GM19324 (cell line): ENCODE results near the gene SYNGR3.
"Not testable (repeated sequence)": the region's sequence is repeated elsewhere in the genome, so short reads cannot be mapped to it uniquely, and the experiment has no call there.

Experiments
- ATAC-seq: cut with Tn5 transposase; IDR thresholded peaks from one replicate; pipeline ENCODE4 v1.9.1; 2021; ENCODE audit warnings: mild to moderate bottlenecking, moderate library complexity; ENCODE audit not compliant: unreplicated experiment, low FRiP score

Gene SYNGR3, protein sequence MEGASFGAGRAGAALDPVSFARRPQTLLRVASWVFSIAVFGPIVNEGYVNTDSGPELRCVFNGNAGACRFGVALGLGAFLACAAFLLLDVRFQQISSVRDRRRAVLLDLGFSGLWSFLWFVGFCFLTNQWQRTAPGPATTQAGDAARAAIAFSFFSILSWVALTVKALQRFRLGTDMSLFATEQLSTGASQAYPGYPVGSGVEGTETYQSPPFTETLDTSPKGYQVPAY

DNA sequence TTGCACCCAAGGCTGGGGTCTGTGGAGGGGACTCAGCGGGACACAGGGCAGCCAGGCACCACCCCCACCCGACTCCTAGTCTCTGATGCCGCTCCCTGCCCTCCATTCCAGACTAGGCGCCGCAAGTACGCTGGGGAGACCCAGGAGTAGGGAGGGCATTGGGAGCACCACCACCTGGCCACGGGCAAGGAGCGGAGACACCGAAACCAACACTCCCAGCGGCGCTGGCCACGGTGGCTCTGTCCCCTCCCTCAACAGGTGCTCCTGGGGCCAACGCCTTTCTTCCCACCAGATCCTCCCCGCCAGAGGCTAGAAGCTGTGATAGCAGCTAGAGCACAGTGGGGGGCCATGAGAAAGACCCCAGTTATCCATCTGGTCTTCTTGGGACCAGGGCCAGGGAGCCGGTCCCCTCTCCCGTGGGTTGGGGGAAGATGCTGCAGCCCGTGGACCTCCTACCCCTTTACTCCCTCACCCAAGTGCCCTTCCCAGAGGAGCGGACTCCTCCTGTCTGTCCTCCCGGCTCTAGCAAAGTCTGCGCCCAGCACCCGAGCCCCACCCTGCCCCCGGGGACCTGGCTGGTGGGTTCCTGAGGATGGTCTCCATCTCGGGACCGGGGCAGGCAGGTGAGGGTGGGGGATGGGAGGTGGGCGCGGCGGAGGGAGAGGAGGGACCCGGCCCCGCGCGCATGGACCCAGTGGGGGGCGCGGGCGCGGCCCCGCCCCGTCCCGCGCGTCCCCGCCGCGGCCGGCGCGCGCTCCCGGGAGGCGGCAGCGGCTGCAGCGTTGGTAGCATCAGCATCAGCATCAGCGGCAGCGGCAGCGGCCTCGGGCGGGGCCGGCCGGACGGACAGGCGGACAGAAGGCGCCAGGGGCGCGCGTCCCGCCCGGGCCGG, at the start of gene SYNGR3:
TSS of gene SYNGR3 (plus strand) at position 762 of the 892 bp plus-strand sequence. CDS start 133 bp downstream, outside the sequence.
- no peak for ATAC-seq

DNA sequence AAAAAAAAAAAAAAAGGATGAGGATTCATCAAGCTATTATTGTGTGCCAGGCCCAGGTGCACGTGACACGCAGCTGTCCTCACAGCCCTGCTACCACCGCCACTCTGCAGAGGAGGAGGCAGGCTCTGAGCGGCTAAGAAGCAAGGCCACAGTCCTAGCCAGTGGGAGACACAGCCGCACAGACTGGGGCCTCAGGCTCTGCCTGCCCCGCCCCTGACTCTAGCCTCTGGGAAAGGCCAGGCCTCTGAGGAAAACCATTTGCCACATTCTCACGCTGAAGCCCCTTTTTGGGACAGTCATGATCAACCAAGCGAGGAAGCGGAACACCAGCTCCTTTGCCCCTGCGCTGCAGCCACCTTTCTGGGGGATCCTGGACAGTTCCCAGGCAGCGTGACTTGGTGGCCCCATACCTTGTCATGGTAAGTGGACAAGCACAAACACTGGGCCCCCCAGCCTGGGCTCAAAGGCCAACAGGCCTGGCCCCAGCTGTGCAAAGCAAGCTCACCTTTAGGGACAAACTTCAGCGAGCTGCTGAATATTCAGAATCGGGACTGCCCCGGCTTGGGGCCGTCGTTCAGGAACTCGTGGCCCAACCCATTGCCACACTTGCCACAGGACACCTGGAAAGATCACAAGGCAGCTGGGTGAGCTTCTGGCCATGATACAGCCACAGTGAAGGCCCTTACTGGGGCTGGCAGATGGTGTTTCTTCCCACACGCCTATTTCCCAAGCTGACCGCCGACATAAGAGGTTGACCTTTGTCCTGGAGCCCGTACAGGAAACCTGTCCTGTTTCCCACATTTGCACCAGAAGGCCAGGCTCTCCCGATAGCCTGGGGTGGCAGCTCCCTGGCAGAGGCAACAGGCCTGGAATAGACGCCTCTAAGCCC, 49.3 kb upstream of the SYNGR3 start:
- no peak for ATAC-seq

DNA sequence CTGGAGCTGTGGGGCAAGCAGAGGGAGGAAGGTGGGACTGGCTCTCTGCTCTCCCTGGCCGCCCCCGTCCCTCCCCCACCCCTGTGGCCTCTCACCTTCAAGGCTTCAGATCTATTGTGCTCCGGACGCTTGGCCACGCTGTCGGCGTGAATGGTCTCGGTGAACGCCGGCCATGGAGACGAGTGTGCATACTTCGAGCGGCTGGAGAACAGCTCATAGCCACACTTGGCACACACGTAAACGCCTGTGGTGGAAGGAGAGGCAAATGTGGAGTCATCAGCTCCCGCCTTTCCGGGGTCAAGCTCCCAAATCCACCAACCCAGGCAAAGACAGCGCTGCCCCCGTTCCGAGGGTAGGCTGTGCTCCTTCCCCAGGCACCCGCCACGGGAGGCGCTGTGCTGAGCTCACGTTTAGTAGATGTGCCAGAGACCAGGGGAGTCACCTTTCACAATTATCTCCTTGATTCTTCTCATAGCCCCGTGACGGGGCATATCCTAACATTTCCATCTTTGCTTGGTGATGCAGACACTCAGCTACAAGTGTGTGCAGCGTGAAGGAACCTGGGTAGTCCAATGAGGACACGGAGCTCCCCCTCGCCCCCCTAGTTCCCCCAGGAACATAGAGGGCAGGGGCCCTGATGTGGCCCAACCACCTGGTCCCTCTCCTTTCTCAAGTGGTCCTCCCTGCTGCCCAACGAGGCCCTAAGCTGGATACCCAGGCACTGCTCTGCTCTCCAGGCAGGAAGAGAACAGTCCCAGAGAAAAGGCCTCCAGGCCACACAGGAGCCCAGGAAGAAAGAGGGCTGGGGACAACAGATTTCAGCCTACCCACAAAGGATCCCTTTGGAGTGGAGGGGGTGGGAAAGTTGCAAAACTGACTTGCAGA, 48.4 kb upstream of the SYNGR3 start:
- ATAC-seq = no peak

DNA sequence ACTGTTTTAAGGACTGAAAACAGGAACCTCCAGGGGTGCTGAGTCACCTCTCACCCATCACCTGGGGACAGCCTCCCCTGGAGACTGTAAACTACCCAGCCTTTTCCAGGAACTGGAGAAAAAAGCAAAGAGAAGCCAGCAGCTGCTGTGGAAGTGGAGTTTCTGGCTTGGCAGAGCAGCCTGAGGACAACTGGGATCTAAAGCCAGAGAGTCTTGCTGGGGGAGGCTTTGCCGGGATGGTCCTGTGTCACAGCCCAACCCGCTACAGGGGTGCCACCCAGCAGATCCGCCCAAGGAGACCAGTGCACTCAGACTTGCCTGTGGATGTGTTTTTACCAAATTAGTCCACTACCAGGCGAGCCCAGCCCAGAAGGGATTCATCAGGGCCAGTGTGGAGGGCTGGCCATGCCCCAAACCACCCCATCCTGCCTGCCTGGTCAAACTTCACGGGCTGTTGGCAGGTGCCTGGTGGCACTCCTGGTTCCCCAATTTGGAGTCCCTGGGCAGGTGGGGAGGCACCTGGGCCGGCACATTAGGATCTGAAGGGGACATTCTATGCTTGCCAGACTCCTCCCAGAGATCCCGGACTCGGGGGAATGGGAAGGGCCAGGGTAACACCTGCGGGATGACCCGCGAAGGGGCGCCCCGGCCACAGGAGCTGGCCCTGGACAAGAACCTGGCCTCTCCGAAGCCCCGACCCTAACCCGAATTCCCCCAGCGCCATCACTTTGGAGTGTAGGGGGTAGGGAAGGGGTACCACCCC, 47.5 kb upstream of the SYNGR3 start:
- ATAC-seq = no peak

DNA sequence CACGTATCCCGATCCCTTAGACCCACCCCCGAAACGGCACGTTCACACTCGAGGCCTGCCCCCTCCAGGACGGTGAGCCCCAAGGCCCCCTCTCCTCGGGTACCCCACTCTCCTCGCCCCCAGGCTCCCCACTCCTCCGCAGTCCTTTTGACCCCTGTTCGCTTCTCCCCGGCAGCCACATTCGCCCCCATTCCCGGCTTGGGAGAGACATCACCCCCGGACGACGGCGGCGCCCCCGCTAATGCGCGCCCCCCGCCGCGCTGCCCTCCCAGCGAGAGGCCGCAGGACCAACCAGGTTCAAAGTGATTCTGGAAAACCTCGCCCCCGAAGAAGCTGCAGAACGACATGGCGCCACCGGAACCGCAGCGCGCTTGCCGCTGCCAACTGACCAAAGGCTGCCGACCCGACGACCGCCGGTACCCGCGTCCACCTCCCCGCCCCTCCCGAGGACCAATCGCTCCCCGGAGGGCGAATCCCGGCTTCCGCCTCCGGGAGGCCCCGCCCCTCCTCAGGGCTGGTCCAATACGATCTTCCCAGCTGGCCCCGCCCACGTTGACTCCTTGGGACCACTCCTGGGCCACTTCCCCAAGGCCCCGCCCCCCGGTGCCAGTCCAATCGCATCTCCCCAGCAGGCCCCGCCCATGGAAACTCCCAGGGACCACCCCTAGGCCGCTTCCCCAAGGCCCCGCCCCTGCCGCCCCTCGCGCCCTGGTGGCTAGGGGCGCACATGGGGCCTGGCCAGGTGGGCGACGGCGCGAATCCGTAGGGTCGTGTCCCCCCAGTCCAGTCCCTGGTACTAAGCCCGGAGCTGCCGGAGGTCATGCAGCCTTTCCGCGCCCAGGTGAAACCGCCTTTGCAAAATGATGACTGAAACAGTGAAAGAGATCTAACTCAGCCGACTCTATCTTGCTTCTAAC, 46.7 kb upstream of the SYNGR3 start, which contains the start of gene MSRB1:
TSS of gene MSRB1 (minus strand) at position 390 of the 917 bp plus-strand sequence. CDS start at position 347, 43 bp downstream.
- peak; percentile 89 for ATAC-seq

DNA sequence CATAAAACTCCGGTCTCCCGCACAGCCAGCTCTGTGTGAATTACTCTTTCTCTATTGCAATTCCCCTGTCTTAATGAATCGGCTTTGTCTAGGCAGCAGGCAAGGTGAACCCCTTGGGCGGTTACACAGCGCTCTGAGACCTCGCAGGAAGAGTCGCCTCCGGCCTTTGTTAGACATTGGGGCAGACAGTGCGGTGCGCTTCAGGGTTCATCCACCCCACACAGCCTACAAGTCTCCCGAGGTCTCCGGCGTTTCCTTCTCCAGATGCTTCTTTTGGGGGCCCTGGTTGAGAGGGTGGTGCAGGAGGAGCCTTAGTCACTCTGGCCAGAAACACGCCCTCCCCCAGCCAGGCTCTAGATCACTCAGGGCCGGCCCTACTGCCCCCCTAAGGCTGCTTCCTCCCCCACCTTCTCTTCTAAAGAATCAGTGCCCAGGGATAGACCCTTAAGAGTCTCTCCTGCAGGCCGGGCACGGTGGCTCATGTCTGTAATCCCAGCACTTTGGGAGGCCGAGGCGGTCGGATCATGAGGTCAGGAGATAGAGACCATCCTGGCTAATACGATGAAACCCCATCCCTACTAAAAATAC, 45.1 kb upstream of the SYNGR3 start:
- ATAC-seq = no peak

DNA sequence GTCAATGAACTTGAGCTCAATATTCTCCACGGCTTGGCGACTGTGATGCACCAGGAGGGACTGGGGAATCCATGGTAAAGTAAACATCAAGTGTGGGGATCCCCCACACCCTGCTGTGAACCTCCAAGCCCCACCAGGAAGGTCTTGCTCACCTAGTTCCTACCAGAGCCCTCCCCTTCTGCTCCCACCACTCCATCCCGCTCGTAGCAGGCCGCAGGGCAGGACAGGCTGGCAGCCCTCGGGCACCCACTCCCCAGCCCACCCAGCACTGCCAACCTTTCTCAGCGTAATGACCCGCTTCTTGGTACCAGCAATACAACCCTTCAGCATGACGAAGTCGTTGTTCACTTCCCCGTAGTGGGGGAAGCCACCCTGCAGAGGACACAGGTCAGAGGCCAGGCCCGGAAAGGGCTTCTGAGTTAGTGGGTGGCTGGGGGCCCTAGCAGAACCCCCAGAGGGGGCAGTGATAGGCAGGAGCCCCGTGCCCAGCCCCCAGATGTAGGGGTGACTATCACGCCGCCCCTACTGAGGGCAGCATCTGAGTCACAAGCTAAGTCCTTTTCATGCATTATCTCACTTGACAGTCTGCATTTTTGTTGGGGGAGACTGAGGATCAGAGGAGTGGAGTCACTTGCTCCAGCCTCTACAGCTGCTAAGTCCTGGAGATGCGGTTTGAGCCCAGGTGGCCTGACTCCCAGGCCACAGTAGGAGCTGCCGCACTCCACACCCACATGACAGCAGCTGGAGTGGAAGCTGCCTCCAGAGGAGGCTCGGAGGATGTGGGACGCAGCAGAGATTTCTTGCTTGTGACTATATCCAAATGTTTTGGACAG, 44.0 kb upstream of the SYNGR3 start:
- ATAC-seq = no peak

DNA sequence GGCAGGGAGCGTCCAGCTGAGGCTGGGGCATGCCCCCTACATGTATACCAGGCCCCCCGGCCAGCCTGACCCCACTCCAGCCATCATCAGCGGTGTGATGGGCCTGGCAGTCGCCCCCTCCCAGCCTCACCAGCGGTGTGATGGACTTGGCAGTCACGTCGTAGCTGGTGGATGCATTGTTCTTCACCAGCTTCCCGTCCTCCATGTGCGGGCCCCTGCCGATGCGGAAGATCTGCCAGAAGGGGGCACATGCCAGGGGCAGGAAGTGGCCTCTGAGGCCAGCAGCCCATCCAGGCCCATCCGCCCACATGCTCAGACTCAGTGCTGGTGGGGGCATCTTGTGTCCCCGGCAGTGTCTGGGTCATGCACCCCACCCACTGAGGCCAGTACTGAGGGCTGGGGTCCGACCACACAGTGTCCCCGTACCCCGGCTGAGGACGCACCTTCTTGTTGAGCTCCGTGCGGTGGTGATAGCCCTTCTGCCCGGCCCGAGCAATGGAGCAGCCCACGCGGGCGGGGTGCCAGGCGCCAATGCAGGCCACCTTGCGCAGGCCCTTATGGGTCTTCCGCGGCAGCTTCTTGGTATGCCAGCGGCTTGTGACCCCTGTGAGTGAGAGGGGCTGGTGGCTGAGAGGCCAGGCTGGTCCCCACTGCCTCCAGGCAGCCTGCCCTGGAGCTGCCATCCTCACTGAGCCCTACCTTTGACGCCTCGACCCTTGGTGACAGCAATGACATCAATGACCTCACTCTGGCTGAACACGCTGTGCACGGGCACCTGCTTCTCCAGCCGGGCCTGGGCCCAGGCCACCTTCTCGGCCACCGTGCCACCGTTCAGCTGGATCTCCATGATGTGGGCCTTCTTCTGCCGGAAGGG, 43.0 kb upstream of the SYNGR3 start:
- ATAC-seq = no peak

DNA sequence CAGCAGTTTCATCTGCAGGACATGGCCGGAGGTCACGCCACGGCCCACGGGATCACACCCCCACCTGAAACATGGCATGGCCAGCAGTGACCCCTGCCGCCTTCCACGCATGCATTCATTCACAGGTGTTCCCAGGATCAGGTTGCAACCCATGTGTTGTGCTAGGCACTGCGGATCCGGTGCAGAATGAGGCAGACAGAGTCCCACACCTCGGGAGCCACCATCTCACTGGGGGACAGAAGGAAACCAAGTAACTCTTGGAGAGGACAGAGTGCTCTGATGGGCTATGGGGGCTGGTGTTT, 42.5 kb upstream of the SYNGR3 start:
- ATAC-seq = no peak

DNA sequence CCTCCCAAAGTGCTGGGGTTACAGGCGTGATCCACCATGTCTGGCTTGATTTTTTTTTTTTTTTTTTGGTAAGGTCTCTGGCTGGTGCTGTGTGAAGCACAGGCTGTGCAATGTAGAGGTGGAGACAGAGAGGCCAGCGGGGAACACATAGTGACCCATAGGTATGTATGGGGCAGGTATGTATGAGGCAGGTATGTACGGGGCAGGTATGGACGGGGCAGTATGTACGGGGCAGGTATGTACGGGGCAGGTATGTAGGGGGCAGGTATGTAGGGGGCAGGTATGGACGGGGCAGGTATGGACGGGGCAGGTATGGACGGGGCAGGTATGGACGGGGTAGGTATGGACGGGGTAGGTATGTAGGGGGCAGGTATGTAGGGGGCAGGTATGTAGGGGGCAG, 40.3 kb upstream of the SYNGR3 start:
- no peak for ATAC-seq

DNA sequence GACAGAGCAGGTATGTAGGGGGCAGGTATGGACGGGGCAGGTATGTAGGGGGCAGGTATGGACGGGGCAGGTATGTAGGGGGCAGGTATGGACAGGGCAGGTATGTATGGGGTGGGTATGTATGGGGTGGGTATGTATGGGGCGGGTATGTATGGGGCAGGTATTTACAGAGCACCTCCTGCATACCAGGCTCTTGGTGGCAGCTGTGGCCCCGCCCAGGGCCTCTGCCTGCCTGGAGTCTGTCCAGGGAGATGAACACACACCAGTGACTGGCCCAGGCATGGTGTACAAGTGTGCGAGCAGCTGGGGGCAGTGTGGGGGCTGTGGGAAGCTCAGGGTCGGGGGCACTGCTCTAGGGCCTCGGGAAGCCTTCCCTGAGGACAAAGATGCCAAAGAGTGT, 39.7 kb upstream of the SYNGR3 start:
- ATAC-seq = no peak

DNA sequence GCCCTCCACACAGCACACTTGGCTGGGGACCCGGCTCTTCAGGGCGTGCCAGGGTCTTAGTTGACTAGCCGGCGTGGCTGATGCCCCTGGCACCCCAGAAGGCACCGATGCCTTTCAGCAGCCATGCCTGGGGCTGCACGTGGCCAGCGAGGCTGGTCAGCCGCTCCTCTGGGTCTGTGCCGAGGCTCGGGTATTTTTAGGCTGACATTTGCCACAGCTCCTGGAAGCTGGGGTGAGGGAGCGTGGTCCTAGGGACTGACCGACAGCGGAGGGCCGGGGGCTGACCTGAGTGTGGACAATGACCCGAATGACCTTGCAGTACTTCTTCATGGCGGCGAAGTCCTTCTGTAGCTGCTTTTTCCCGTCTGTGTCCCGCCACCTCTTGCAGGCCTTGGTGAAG, 39.2 kb upstream of the SYNGR3 start:
- ATAC-seq = no peak

DNA sequence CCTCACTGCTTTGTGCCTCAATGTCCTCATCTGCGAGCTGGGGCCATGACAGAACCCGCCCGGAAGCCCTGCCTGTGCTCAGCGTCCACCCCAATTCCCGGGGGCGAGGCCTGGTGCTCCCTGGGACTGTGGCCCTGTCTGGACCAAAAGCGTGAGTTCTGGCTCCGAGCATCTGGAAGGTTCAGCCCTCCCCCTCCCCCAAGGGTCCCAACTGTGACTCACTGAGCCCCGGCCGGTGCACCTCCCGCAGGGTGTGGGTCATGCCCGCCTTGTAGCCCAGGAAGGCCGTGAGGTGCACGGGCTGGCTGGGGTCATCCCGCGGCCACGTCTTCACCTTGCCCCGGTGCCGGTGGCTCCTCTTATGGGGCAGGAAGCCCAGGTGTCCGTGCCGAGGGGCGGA, 36.0 kb upstream of the SYNGR3 start:
- no peak for ATAC-seq

DNA sequence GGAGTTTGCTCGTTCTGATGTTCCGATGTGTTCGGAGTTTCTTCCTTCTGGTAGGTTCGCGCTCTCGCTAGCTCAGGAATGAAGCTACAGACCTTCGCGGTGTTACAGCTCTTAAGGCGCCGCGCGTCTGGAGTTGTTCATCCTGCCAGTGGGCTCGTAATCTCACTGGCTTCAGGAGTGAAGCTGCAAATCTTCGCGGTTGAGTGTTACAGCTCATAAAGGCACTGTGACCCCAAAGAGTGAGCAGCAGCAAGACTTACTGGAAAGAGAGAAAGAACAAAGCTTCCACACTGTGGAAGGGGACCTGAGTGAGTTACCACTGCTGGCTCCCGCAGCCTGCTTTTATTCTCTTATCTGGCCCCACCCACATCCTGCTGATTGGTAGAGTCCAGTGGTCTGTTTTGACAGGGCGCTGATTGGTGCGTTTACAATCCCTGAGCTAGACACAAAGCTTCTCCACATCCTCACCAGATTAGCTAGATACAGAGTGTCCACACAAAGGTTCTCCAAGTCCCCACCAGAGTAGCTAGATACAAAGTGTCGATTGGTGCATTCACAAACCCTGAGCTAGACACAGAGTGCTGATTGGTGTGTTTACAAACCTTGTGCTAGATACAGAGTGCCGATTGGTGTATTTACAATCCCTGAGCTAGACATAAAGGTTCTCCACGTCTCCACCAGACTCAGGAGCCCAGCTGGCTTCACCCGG, 32.2 kb upstream of the SYNGR3 start:
- ATAC-seq = not testable (repeated sequence)

DNA sequence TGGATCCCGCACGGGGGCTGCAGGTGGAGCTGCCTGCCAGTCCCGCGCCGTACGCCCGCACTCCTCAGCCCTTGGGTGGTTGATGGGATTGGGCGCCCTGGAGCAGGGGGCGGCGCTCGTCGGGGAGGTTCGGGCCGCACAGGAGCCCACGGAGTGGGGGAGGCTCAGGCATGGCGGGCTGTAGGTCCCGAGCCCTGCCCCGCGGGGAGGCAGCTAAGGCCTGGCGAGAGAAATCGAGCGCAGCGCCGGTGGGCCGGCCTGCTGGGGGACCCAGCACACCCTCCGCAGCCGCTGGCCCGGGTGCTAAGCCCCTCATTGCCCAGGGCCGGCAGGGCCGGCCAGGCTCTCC, 31.7 kb upstream of the SYNGR3 start:
- not testable (repeated sequence) for ATAC-seq
